K562 (cell line): Measurements from ENCODE around the gene CRB2. TPM values are rescaled to one million over a fixed set of nuclear protein-coding genes. Genes with fewer than 3 reads are reported as not detected.
A peak's percentile ranks its signal among the peaks of the same experiment; 100 is the strongest.

Experiments
- ATAC-seq: fragments of 200-7000 bp; cut with Tn5 transposase; 3 replicates; pipeline ENCODE4 v1.9.1; 2020; ENCODE audit warnings: moderate library complexity
- BruUV-seq: library from RNA; stranded (reverse); fragments of 400-500 nt; replicated peaks from 2 replicates; lab custom pipeline; 2021; lab: Mats Ljungman, UMichigan
- CTCF ChIA-PET: fragments of 300-600 bp; formaldehyde crosslinking; extraction: SDS; loops from one replicate; lab custom pipeline; 2021; ENCODE audit warnings: low intra/inter-chr PET ratio; lab: Yijun Ruan, JAX
- POLR2A ChIA-PET: fragments of 300-600, 350-650 bp; sonication (Branson Sonifier 250); formaldehyde crosslinking; extraction: SDS; loops from one replicate; lab custom pipeline; 2021; ENCODE audit warnings: antibody characterized with exemption, inconsistent platforms; lab: Yijun Ruan, JAX
- DNase-seq, 4 experiments: peaks; one replicate each; pipeline versions ENCODE4 v3.0.0 to v3.0.0-alpha.2; 2011 to 2018; ENCODE audit warnings: low spot score in 3 of 4, mixed read lengths in 3 of 4; ENCODE audit errors: extremely low read depth in 1 of 4
- FAIRE-seq: peaks from 2 replicates; lab custom pipeline; 2011; peaks lifted over from hg19 to GRCh38; lab: Jason Lieb, UNC
- H2AFZ ChIP-seq: 2 replicates; pipeline ENCODE4 v1.6.0; 2011; ENCODE audit warnings: low read depth, low read length, control low read depth, inconsistent platforms
- H3K27ac ChIP-seq: fragments of 200-600 bp; 3 replicates; pipeline ENCODE4 v1.8.0; 2011; ENCODE audit warnings: low read depth, mild to moderate bottlenecking, control low read depth, inconsistent platforms, low read length, moderate library complexity, mixed read lengths; ENCODE audit errors: extremely low read depth
- H3K27me3 ChIP-seq, 2 experiments: fragments of 300-600 bp in 1 of 2; 2 replicates in 1 of 2; 3 replicates in 1 of 2; pipeline versions ENCODE4 v1.6.0 to v1.8.0; 2011; ENCODE audit warnings: inconsistent platforms in 2 of 2, low read length in 2 of 2, mild to moderate bottlenecking in 1 of 2, mixed read lengths in 1 of 2, moderate library complexity in 1 of 2; ENCODE audit not compliant: control insufficient read depth in 2 of 2, insufficient read depth in 2 of 2
- H3K36me3 ChIP-seq: fragments of 300-600 bp; 3 replicates; pipeline ENCODE4 v1.8.0; 2011; ENCODE audit warnings: mild to moderate bottlenecking, low read length, inconsistent platforms; ENCODE audit not compliant: control insufficient read depth, insufficient read depth
- H3K4me1 ChIP-seq, 2 experiments: fragments of 200-600 bp in 1 of 2; replicated peaks in 1 of 2; 2 replicates in 1 of 2; 3 replicates in 1 of 2; pipeline versions ENCODE4 v1.5.1 to v1.8.0; 2011; ENCODE audit warnings: inconsistent platforms in 2 of 2, low read length in 2 of 2, mild to moderate bottlenecking in 1 of 2, mixed read lengths in 1 of 2, moderate library complexity in 1 of 2; ENCODE audit not compliant: control insufficient read depth in 2 of 2, insufficient read depth in 2 of 2
- H3K4me2 ChIP-seq: 2 replicates; pipeline ENCODE4 v1.6.1; 2011; ENCODE audit warnings: low read length, control low read depth, inconsistent platforms, mixed read lengths; ENCODE audit not compliant: insufficient read depth
- H3K4me3 ChIP-seq: fragments of 200-600 bp; sonication (generic), shearing (Covaris generic); 2 replicates; pipeline ENCODE4 v1.5.1; 2016; ENCODE audit warnings: control low read depth, inconsistent platforms
- H3K79me2 ChIP-seq: fragments of 200-600 bp; 3 replicates; pipeline ENCODE4 v1.8.0; 2011; ENCODE audit warnings: low read length, inconsistent platforms; ENCODE audit not compliant: control insufficient read depth, insufficient read depth
- H3K9ac ChIP-seq, 2 experiments: 2 replicates each; pipeline versions ENCODE4 v1.6.0 to v1.6.1; 2011; ENCODE audit warnings: low read depth in 2 of 2, low read length in 2 of 2, control low read depth in 1 of 2, inconsistent platforms in 1 of 2, mild to moderate bottlenecking in 1 of 2, mixed read lengths in 1 of 2; ENCODE audit not compliant: insufficient read depth in 1 of 2
- H3K9me1 ChIP-seq: one replicate; pipeline ENCODE4 v1.6.0; 2011; ENCODE audit warnings: inconsistent platforms, mild to moderate bottlenecking, low read length, moderate library complexity; ENCODE audit not compliant: control insufficient read depth, insufficient read depth
- H3K9me3 ChIP-seq: replicated peaks from 2 replicates; pipeline ENCODE4 v1.5.1; 2011; ENCODE audit warnings: low read depth, low read length, inconsistent platforms; ENCODE audit not compliant: control insufficient read depth, insufficient read depth
- H4K20me1 ChIP-seq: replicated peaks from 2 replicates; pipeline ENCODE4 v1.6.1; 2011; ENCODE audit warnings: low read length, inconsistent platforms, mixed read lengths; ENCODE audit not compliant: control insufficient read depth, insufficient read depth
- FOXA1 ChIP-seq: fragments of 450-650 bp; IDR thresholded peaks from 2 replicates; pipeline ENCODE4 v1.6.1; 2016; ENCODE audit warnings: mild to moderate bottlenecking, borderline replicate concordance
- KLF16 ChIP-seq: IDR thresholded peaks from 2 replicates; pipeline ENCODE4 v1.6.1; 2016; ENCODE audit warnings: antibody characterized with exemption
- MGA ChIP-seq: fragments of 450-650 bp; IDR thresholded peaks from 2 replicates; pipeline ENCODE4 v1.6.1; 2016; ENCODE audit warnings: mild to moderate bottlenecking, moderate library complexity
- PHB2 ChIP-seq: fragments of 450-650 bp; IDR thresholded peaks from 2 replicates; pipeline ENCODE4 v1.6.1; 2017; ENCODE audit warnings: low read depth
- POLR2H ChIP-seq: IDR thresholded peaks from 2 replicates; pipeline ENCODE4 v1.6.1; 2016; ENCODE audit warnings: missing genetic modification characterization, low read depth, mild to moderate bottlenecking, control low read depth, missing compliant biosample characterization, moderate library complexity
- SETDB1 ChIP-seq: IDR thresholded peaks from one replicate; pipeline ENCODE4 v1.6.1; 2012; ENCODE audit warnings: low read length, control low read depth, inconsistent platforms
- SRSF7 ChIP-seq: fragments of 200-400 bp; formaldehyde crosslinking; optimal IDR thresholded peaks from 2 replicates; pipeline ENCODE3; 2017; ENCODE audit warnings: mild to moderate bottlenecking, low read depth, low read length
- ZFPM2 ChIP-seq: fragments of 250-450 bp; sonication (Bioruptor Pico); IDR thresholded peaks from 2 replicates; pipeline ENCODE4 v1.5.1; 2022; ENCODE audit warnings: mild to moderate bottlenecking
- ZNF398 ChIP-seq: fragments of 250-450 bp; sonication (Bioruptor Pico); IDR thresholded peaks from 2 replicates; pipeline ENCODE4 v1.8.0; 2021; ENCODE audit warnings: moderate library complexity, mild to moderate bottlenecking, inconsistent platforms
- WGBS: fragments of 100-300 bp; shearing (Covaris generic); methylation state at CpG from one replicate; pipeline ENCODE4 v1.1.6; 2016; ENCODE audit warnings: low coverage, mixed read lengths; ENCODE audit not compliant: insufficient coverage; ENCODE audit errors: missing lambda C conversion rate; 5-methylcytosine and 5-hydroxymethylcytosine counted together
- in situ Hi-C: fragments of 300-500 bp; cut with MboI; formaldehyde crosslinking; loops from 4 replicates; pipeline ENCODE4 v1.15.0; 2018; ENCODE audit warnings: inconsistent platforms, mixed read lengths
- intact Hi-C: fragments of 100-400 bp; cut with micrococcal nuclease; formaldehyde crosslinking; loops from 2 replicates; pipeline ENCODE4 v1.14.2; 2022
- polyA plus RNA-seq, 8 experiments: library from polyadenylated mRNA; depleted of rRNA in 4 of 8; stranded (reverse) in 5 of 8; unstranded in 3 of 8; fragments of >200 nt; fragmentation: Nextera tagmentation in 2 of 8; fragmentation: Illumina TruSeq in 1 of 8; extraction: Ambion mirVana in 2 of 8; extraction: Trizol in 1 of 8; gene quantifications; 2 replicates each; pipeline versions ENCODE4 v1.2.1 to v1.2.3, GENCODE V29; 2011 to 2014; ENCODE audit warnings: inconsistent platforms in 1 of 8, missing spikeins in 1 of 8
- total RNA-seq, 7 experiments: library from RNA; depleted of rRNA in 6 of 7; stranded (reverse); fragments of >200 nt in 6 of 7; fragmentation: Illumina TruSeq in 2 of 7; extraction: Trizol in 2 of 7; gene quantifications; 2 replicates each; pipeline versions ENCODE4 v1.2.1 to v1.2.3, GENCODE V29; 2011 to 2021; ENCODE audit warnings: low replicate concordance in 1 of 7

CRB2 gene
- total and polyA plus RNA-seq, 9 of the 15 experiments (the other 6 are each of a cell fraction or from before 2014, with no cell fraction given), result 0.13 to 1.2 (median 0.25) TPM; not detected in 2

DNA sequence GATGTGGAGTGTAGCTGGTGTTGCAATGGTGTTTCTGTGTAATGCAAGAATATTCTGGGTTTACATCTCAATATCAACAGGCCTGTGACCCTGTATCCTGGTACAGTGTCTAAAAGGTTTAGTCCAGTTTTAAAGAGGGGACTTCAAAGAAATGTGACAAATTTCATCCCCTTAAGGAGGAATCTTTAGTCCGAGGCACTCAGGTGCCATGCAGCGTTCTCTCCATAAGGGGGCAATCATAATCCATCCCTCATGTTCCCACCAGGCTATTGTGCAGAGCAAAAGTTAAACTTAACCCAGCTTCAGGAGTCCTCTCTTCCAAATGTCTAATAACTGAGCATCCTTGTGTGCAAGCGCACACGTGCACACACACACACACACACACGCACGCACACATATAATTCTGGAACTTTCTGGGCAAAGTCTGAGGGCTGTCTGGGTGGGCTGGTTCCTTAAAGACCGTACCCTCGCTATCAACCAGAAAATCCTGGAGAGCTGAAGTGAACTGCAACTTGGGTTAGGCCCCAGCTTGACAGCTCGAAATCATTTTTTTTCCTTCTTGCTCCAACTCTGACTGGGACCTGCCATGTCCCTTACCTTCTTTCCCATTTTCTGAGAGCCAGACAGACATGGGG is 46.0 kb downstream of the CRB2 start:
- Histone ChIP-seq H2AFZ (no peak overlapping the region), H3K9me1 (no peaks in the 10 kb centered on the region), H3K4me2 (no peak overlapping the region), H3K36me3 (no peaks in the 10 kb centered on the region), H3K79me2 (no peaks in the 10 kb centered on the region), H3K27ac (no peak overlapping the region), H3K4me3 (no peak overlapping the region), H3K9me3 (no peaks in the 10 kb centered on the region), H3K27me3 (no peaks in the 10 kb centered on the region), H4K20me1 (no peaks in the 10 kb centered on the region), H3K4me1 (peaks cover 7 to 9% of the 10 kb centered on the region in 2 experiments), H3K9ac (no peak overlapping the region)
- ChIA-PET POLR2A (interaction anchor here (0.5 to 0.7 kb wide), 2 partner anchors 11 to 637 kb away, joined by 3 read pairs; no protein-coding TSS in a partner anchor), CTCF (interaction anchor here (1.5 kb wide), 1 partner anchor 639 kb away, joined by 9 read pairs; no protein-coding TSS in a partner anchor)
- ATAC-seq, result peak; percentile 91
- DNase-seq, result peak; percentile 59 to 77 (median 66)
- intact Hi-C loops (loop anchor here (2.0 kb wide), 2 partner anchors 137 to 639 kb away; no protein-coding TSS in a partner anchor), in situ Hi-C loops (loop anchor here (10.0 kb wide), 1 partner anchor 633 kb away; no protein-coding TSS in a partner anchor)
- WGBS, result 25% methylated on average over 9 of the region's 9 CpGs
- FAIRE-seq, result peak; percentile 95
- no TSS peak for BruUV-seq
- TF ChIP-seq FOXA1 (no peak), SRSF7 (no peak), POLR2H (tag) (no peak), ZFPM2 (no peak), SETDB1 (no peak), PHB2 (no peak), ZNF398 (no peak), MGA (no peak), KLF16 (0 out of 2 replicates have a peak, but pooled peaks have one; percentile 16)
